Measurements from ENCODE around the gene ADAMTS4.

- TF ChIP-seq, protein P1, sequence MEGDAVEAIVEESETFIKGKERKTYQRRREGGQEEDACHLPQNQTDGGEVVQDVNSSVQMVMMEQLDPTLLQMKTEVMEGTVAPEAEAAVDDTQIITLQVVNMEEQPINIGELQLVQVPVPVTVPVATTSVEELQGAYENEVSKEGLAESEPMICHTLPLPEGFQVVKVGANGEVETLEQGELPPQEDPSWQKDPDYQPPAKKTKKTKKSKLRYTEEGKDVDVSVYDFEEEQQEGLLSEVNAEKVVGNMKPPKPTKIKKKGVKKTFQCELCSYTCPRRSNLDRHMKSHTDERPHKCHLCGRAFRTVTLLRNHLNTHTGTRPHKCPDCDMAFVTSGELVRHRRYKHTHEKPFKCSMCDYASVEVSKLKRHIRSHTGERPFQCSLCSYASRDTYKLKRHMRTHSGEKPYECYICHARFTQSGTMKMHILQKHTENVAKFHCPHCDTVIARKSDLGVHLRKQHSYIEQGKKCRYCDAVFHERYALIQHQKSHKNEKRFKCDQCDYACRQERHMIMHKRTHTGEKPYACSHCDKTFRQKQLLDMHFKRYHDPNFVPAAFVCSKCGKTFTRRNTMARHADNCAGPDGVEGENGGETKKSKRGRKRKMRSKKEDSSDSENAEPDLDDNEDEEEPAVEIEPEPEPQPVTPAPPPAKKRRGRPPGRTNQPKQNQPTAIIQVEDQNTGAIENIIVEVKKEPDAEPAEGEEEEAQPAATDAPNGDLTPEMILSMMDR (IDR thresholded peaks at IDR 0.05): no peak
- no peak for TF ChIP-seq POLR2A (IDR thresholded peaks at IDR 0.05)
- TF ChIP-seq EP300 (IDR thresholded peaks at IDR 0.05): no peak
Observed at GRCh38 chr1:161200992-161201835, 2.4 kb upstream of the ADAMTS4 start.

Measured in suprapubic skin (tissue), 3 donors.